H9 (cell line): ENCODE results near the gene SSBP2. TPM values are rescaled to one million over a fixed set of nuclear protein-coding genes. Genes with fewer than 3 reads are reported as not detected.
"Not testable (repeated sequence)": the region's sequence is repeated elsewhere in the genome, so short reads cannot be mapped to it uniquely, and the experiment has no call there.

Experiments used
- DNase-seq: peaks from one replicate; pipeline ENCODE4 v3.0.0-alpha.2; 2017
- H2AFZ ChIP-seq: one replicate; pipeline ENCODE4 v1.6.1; 2013; ENCODE audit warnings: mild to moderate bottlenecking, low read length, control low read depth, moderate library complexity
- H2AK5ac ChIP-seq: 2 replicates; pipeline ENCODE4 v1.6.1; 2013; ENCODE audit warnings: low read length, control low read depth, mixed read lengths; ENCODE audit not compliant: insufficient read length
- H2BK120ac ChIP-seq: one replicate; pipeline ENCODE4 v1.6.1; 2013; ENCODE audit warnings: low read depth, mild to moderate bottlenecking, low read length, control low read depth, inconsistent platforms; ENCODE audit not compliant: poor library complexity, severe bottlenecking
- H2BK12ac ChIP-seq: 2 replicates; pipeline ENCODE4 v1.6.1; 2013; ENCODE audit warnings: low read length, control low read depth, mixed read lengths, low read depth; ENCODE audit not compliant: insufficient read length
- H2BK15ac ChIP-seq: 2 replicates; pipeline ENCODE4 v1.6.1; 2013; ENCODE audit warnings: low read depth, low read length, control low read depth
- H2BK20ac ChIP-seq: one replicate; pipeline ENCODE4 v1.6.1; 2013; ENCODE audit warnings: low read depth, mild to moderate bottlenecking, low read length, control low read depth, inconsistent platforms; ENCODE audit not compliant: poor library complexity, severe bottlenecking
- H2BK5ac ChIP-seq: 2 replicates; pipeline ENCODE4 v1.6.1; 2013; ENCODE audit warnings: low read length, control low read depth, mixed read lengths; ENCODE audit not compliant: insufficient read length
- H3K14ac ChIP-seq: 2 replicates; pipeline ENCODE4 v1.6.1; 2013; ENCODE audit warnings: low read length, control low read depth; ENCODE audit not compliant: insufficient read depth
- H3K18ac ChIP-seq: 2 replicates; pipeline ENCODE4 v1.6.1; 2013; ENCODE audit warnings: low read depth, mild to moderate bottlenecking, mixed read lengths, low read length, control low read depth; ENCODE audit not compliant: insufficient read length
- H3K23ac ChIP-seq: 2 replicates; pipeline ENCODE4 v1.6.1; 2013; ENCODE audit warnings: low read length, control low read depth, mixed read lengths, low read depth; ENCODE audit not compliant: insufficient read length
- H3K23me2 ChIP-seq: 2 replicates; pipeline ENCODE4 v1.6.1; 2013; ENCODE audit warnings: low read depth, mild to moderate bottlenecking, mixed read lengths, low read length, control low read depth; ENCODE audit not compliant: insufficient read length, poor library complexity, severe bottlenecking
- H3K27ac ChIP-seq: 2 replicates; pipeline ENCODE4 v1.5.1; 2013; ENCODE audit warnings: low read length, control low read depth, mixed read lengths, low read depth; ENCODE audit not compliant: insufficient read length
- H3K27me3 ChIP-seq: 2 replicates; pipeline ENCODE4 v1.6.1; 2013; ENCODE audit warnings: low read length, control low read depth, inconsistent platforms; ENCODE audit not compliant: insufficient read depth
- H3K4ac ChIP-seq: 2 replicates; pipeline ENCODE4 v1.6.1; 2013; ENCODE audit warnings: low read depth, mild to moderate bottlenecking, control low read depth, inconsistent platforms, low read length, moderate library complexity
- H3K4me1 ChIP-seq: 2 replicates; pipeline ENCODE4 v1.6.1; 2013; ENCODE audit warnings: low read length, control low read depth, inconsistent platforms; ENCODE audit not compliant: insufficient read depth
- H3K4me2 ChIP-seq: 2 replicates; pipeline ENCODE4 v1.6.1; 2013; ENCODE audit warnings: low read length, control low read depth, mixed read lengths; ENCODE audit not compliant: insufficient read length, insufficient read depth
- H3K56ac ChIP-seq: 2 replicates; pipeline ENCODE4 v1.6.1; 2013; ENCODE audit warnings: low read depth, mild to moderate bottlenecking, mixed read lengths, low read length, control low read depth; ENCODE audit not compliant: insufficient read length
- H3K79me1 ChIP-seq: 2 replicates; pipeline ENCODE4 v1.6.1; 2013; ENCODE audit warnings: low read depth, mild to moderate bottlenecking, moderate library complexity, low read length, control low read depth, inconsistent platforms; ENCODE audit not compliant: insufficient read depth, poor library complexity, severe bottlenecking
- H3K79me2 ChIP-seq: 2 replicates; pipeline ENCODE4 v1.6.1; 2013; ENCODE audit warnings: low read length, control low read depth, inconsistent platforms; ENCODE audit not compliant: insufficient read depth
- H3K9ac ChIP-seq: 2 replicates; pipeline ENCODE4 v1.6.1; 2013; ENCODE audit warnings: low read length, control low read depth, mixed read lengths; ENCODE audit not compliant: insufficient read length; ENCODE audit errors: extremely low read depth
- H3K9me3 ChIP-seq: one replicate; pipeline ENCODE4 v1.6.1; 2013; ENCODE audit warnings: low read depth, low read length, inconsistent platforms; ENCODE audit not compliant: control insufficient read depth
- H3T11ph ChIP-seq: one replicate; pipeline ENCODE4 v1.6.1; 2013; ENCODE audit warnings: mild to moderate bottlenecking, low read length, control low read depth, inconsistent platforms
- H4K20me1 ChIP-seq: one replicate; pipeline ENCODE4 v1.6.1; 2013; ENCODE audit not compliant: control insufficient read depth, insufficient read length, insufficient read depth
- H4K5ac ChIP-seq: 2 replicates; pipeline ENCODE4 v1.6.1; 2013; ENCODE audit warnings: low read depth, mild to moderate bottlenecking, mixed read lengths, low read length, control low read depth; ENCODE audit not compliant: insufficient read length
- H4K8ac ChIP-seq: replicated peaks from 2 replicates; pipeline ENCODE4 v1.6.1; 2013; ENCODE audit warnings: low read length, control low read depth, mixed read lengths, low read depth; ENCODE audit not compliant: insufficient read length
- H4K91ac ChIP-seq: 2 replicates; pipeline ENCODE4 v1.6.1; 2013; ENCODE audit warnings: low read depth, mild to moderate bottlenecking, moderate library complexity, mixed read lengths, low read length, control low read depth; ENCODE audit not compliant: insufficient read length
- H3K27ac Mint-ChIP-seq, 3 experiments: 2 replicates in 2 of 3; 3 replicates in 1 of 3; pipeline ENCODE4 v1.8.0; 2020 to 2021; ENCODE audit warnings: mixed read lengths in 3 of 3, mild to moderate bottlenecking in 1 of 3, moderate library complexity in 1 of 3
- H3K27me3 Mint-ChIP-seq: 2 replicates; pipeline ENCODE4 v1.8.0; 2021; ENCODE audit warnings: low read depth, mild to moderate bottlenecking, moderate library complexity, mixed read lengths
- H3K36me3 Mint-ChIP-seq, 3 experiments: 2 replicates in 2 of 3; 3 replicates in 1 of 3; pipeline ENCODE4 v1.8.0; 2020 to 2021; ENCODE audit warnings: low read depth in 3 of 3, mixed read lengths in 3 of 3; ENCODE audit not compliant: insufficient read depth in 1 of 3
- H3K4me1 Mint-ChIP-seq, 2 experiments: 2 replicates each; pipeline ENCODE4 v1.8.0; 2020; ENCODE audit warnings: mixed read lengths in 2 of 2
- H3K4me3 Mint-ChIP-seq, 2 experiments: 2 replicates in 1 of 2; 3 replicates in 1 of 2; pipeline ENCODE4 v1.8.0; 2020 to 2021; ENCODE audit warnings: mild to moderate bottlenecking in 2 of 2, mixed read lengths in 2 of 2, moderate library complexity in 1 of 2
- H3K9me3 Mint-ChIP-seq, 2 experiments: 2 replicates in 1 of 2; 3 replicates in 1 of 2; pipeline ENCODE4 v1.8.0; 2020; ENCODE audit warnings: mild to moderate bottlenecking in 2 of 2, mixed read lengths in 2 of 2, moderate library complexity in 1 of 2
- CTCF ChIP-seq: fragments of 200-600 bp; sonication (generic); conservative IDR thresholded peaks from 3 replicates; pipeline ENCODE4 v1.8.0; 2021; ENCODE audit warnings: antibody characterized with exemption, mild to moderate bottlenecking
- WGBS: extraction: QIAGEN DNeasy Blood & Tissue Kit; methylation state at CpG from one replicate; pipeline ENCODE4 v1.1.7; 2013; ENCODE audit warnings: missing lambda C conversion rate, low lambda C conversion rate, mixed read lengths; ENCODE audit not compliant: insufficient read length; ENCODE audit errors: extremely low coverage; 5-methylcytosine and 5-hydroxymethylcytosine counted together
- total RNA-seq: library from RNA; stranded (reverse); gene quantifications from 2 replicates; pipeline ENCODE4 v1.2.1, GENCODE V29; 2021

The SSBP2 gene
- total RNA-seq, 1 experiment from 2014 or later: 35.6 TPM

- Histone ChIP-seq H3K9me3 (no peaks in the 10 kb centered on the region), H3K23me2 (no peaks in the 10 kb centered on the region), H4K5ac (no peak overlapping the region), H2AK5ac (no peak overlapping the region), H3K14ac (no peak overlapping the region), H4K91ac (no peak overlapping the region), H3K27ac (no peak overlapping the region), H3K56ac (no peak overlapping the region), H2BK20ac (no peak overlapping the region), H3K27me3 (no peaks in the 10 kb centered on the region), H2BK120ac (no peak overlapping the region), H3K79me1 (no peaks in the 10 kb centered on the region), H3K4me2 (no peak overlapping the region), H4K20me1 (no peaks in the 10 kb centered on the region), H2BK12ac (no peak overlapping the region), H3K23ac (no peak overlapping the region), H2BK5ac (no peak overlapping the region), H2BK15ac (no peak overlapping the region), H3K4ac (no peak overlapping the region), H3K9ac (no peak overlapping the region), H4K8ac (no peak overlapping the region), H3K79me2 (no peaks in the 10 kb centered on the region), H3T11ph (no peak overlapping the region), H2AFZ (no peak overlapping the region), H3K4me1 (no peaks in the 10 kb centered on the region), H3K18ac (no peak overlapping the region)
- WGBS: no CpG with 5 or more reads among the region's 1 CpG
- H3K27ac Mint-ChIP-seq: no peak overlapping the region
- 0 out of 4 replicates have a peak, but pooled peaks cover 0 to 2% of the 10 kb centered on the region in 2 experiments for H3K4me1 Mint-ChIP-seq
- no peak for DNase-seq
- no peak overlapping the region for H3K4me3 Mint-ChIP-seq
- no peaks in the 10 kb centered on the region for H3K9me3 Mint-ChIP-seq
- peaks cover 0 to 8% (median 0%) of the 10 kb centered on the region in 3 experiments; a peak in 3 of 7 replicates for H3K36me3 Mint-ChIP-seq
- no peaks in the 10 kb centered on the region for H3K27me3 Mint-ChIP-seq
- no peak for TF ChIP-seq CTCF
Measured at GRCh38 chr5:81665795-81666194, 85.1 kb downstream of the SSBP2 start.

- H3K79me2 ChIP-seq, H3K79me1 ChIP-seq, H3K18ac ChIP-seq, H3T11ph ChIP-seq, H3K23me2 ChIP-seq, H2BK15ac ChIP-seq, H3K27me3 Mint-ChIP-seq, H3K14ac ChIP-seq, H3K9me3 ChIP-seq, H2BK12ac ChIP-seq, H2AFZ ChIP-seq, H2BK120ac ChIP-seq, H3K9me3 Mint-ChIP-seq, H3K27ac Mint-ChIP-seq, H3K9ac ChIP-seq, H3K4ac ChIP-seq, H4K8ac ChIP-seq, H4K5ac ChIP-seq, H3K23ac ChIP-seq, H2AK5ac ChIP-seq, H4K91ac ChIP-seq, H3K56ac ChIP-seq, H4K20me1 ChIP-seq, H3K4me3 Mint-ChIP-seq, H3K4me2 ChIP-seq, H2BK5ac ChIP-seq, H3K4me1 ChIP-seq, H2BK20ac ChIP-seq, H3K27ac ChIP-seq, DNase-seq, H3K27me3 ChIP-seq, H3K4me1 Mint-ChIP-seq: not testable (repeated sequence)
- peaks cover 0 to 11% (median 0%) of the 10 kb centered on the region in 3 experiments; a peak in 3 of 7 replicates for H3K36me3 Mint-ChIP-seq
- no CpG with 5 or more reads among the region's 1 CpG for WGBS
Measured at GRCh38 chr5:81660624-81661023, 90.3 kb downstream of the SSBP2 start.
